Occipital lobe (tissue), 3 donors: ENCODE results near the gene ODC1. TPM values are rescaled to one million over a fixed set of nuclear protein-coding genes. Genes with fewer than 3 reads are reported as not detected.

ENCODE experiments used
- DNase-seq: peaks from one replicate; lab custom pipeline; 2025; lab: John Stamatoyannopoulos, UW
- small RNA-seq: library from RNA; depleted of rRNA; stranded (forward); fragments of <200 nt; gene quantifications from one replicate; pipeline ENCODE3, GENCODE V24; 2014
- total RNA-seq: library from RNA; depleted of rRNA; stranded (reverse); fragments of >200 nt; gene quantifications from one replicate; pipeline ENCODE4 v1.2.3, GENCODE V29; 2014

ODC1 gene
- total RNA-seq, 1 donor from 2014 or later, result 167 TPM

GRCh38 chr2:10402062-10402585 lies 46.0 kb downstream of the ODC1 start:
- DNase-seq, result no peak

- no peak for DNase-seq
Observed at GRCh38 chr2:10400978-10401951, 46.9 kb downstream of the ODC1 start.

DNA sequence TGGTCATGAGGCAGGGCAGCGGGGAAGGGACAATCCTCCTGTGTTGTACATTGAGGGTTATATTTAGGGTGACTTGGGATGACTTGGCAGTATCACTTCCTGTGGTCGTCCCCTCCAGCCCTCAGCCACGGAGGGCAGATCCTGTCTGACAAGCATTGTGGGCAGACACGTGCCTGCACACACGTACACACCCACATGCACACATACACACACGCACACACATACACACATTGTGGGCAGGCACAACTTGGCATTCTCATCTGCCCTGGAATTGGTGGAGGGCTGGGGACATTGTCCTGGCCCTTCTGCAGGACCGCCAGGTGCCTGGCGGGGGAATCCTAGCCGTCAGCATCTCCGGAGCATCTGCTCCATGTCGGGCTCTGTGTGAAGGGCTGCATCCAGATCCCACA lies 47.6 kb downstream of the ODC1 start:
- DNase-seq, result no peak

DNA sequence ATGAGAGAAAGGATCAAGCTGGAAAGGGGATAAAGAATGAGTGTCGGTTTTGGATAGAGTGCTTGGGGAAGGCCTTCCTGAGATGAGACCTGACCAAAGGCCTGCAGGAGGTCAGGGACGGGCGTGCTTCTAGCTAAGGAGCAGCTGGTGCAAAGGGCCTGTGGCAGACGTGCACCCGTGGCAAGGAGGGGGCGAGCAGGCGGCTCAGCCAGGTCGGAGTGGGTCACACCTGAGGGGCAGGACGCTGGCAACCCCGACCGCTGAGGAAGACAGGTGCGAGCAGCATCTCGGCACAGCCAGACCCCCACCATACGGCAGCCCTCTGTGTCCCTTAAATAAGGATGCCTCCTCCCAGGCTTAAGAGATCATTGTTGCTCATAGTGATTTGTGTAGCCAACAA lies 48.1 kb downstream of the ODC1 start:
- DNase-seq, result no peak

- no peak for DNase-seq
Observed at GRCh38 chr2:10399358-10399757, 48.8 kb downstream of the ODC1 start.

- DNase-seq, result no peak
Observed at GRCh38 chr2:10398496-10398895, 49.6 kb downstream of the ODC1 start.

GRCh38 chr2:10397878-10398277 lies 50.2 kb downstream of the ODC1 start:
- DNase-seq, result no peak

GRCh38 chr2:10397297-10397875 lies 50.7 kb downstream of the ODC1 start:
- no peak for DNase-seq

DNA sequence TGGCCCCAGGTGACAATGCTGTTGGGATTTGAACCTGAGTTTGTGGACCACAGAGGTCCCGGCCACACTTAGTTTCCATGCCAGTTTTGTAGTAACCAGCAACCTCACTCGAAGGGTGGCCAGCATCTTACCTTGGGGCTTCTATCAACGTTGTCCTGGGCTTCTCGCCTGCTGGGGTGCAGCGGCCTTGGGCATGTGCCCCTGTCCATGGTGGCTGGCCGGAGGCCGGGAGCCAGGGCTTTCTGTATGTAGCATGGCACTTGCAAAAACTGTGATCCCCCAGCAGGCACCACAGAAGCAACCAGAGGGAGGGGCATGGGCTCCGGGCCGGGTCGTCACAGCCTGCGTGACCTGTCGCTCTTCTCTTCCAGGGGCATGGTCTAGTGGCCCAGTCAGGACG lies 51.7 kb downstream of the ODC1 start:
- no peak for DNase-seq

GRCh38 chr2:10395893-10396292 lies 52.2 kb downstream of the ODC1 start:
- no peak for DNase-seq

DNA sequence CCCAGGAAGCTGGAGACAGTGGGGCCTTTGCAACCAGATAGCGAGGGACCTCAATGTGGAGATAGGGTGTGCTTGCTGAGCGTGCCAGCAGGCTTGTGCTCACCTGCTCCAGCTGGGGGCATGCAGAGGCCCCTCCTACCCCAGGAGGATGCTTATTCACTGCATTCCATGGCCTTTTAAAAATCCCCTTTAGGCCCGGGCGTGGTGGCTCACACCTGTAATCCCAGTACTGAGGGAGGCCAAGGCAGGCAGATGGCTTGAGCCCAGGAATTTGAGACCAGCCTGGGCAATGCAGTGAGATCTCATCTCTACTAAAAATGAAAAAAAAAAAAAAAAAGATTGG lies 54.5 kb downstream of the ODC1 start:
- DNase-seq, result no peak

GRCh38 chr2:10392951-10393639 lies 55.0 kb downstream of the ODC1 start:
- DNase-seq, result no peak

- no peak for DNase-seq
Observed at GRCh38 chr2:10392548-10392947, 55.6 kb downstream of the ODC1 start.

- no peak for DNase-seq
Observed at GRCh38 chr2:10392100-10392499, 56.0 kb downstream of the ODC1 start.

DNA sequence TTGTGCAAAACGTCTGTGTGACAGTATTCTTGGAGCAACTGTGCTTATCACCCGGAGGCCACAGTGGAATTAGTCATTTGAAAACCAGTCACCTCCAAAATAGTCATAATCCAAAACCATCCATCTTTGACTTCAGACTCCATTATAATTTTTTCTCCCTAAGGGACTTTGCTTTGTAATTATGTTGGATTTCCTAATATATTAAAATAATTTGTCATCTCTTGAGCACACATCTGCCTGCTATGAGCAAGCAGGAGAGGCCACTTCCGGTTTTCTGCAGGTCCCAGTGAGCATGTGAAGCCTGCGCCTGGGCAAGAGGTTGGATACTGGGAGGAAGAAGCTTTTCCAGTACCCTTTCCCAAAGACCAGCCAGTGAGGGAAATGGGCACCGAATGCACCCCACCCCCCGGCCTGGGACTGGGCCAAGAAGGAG lies 57.7 kb downstream of the ODC1 start:
- DNase-seq, result no peak

Small RNA genes lying within 50 kb of the gene (small RNA-seq; reads per million reads assigned to genes)
- gene SNORA80B, result 3.1 reads per million, percentile 87 among the genes with 10 or more reads in this experiment

Other genes with a start within 250 kb of the ODC1 start
- gene HPCAL1, start 145.4 kb downstream of the ODC1 start, total RNA-seq, result 19.0 TPM
- 48.4 TPM for gene NOL10, start 241.6 kb upstream of the ODC1 start, total RNA-seq